OCI-M2 (cell line): ENCODE results near the gene NCKAP5.

Source experiments
- DNase-seq: peaks from one replicate; lab custom pipeline; 2025; ENCODE audit not compliant: unreplicated experiment; lab: John Stamatoyannopoulos, UW

The NCKAP5 gene

GRCh38 chr2:132915812-132916549 is 652.3 kb downstream of the NCKAP5 start:
- DNase-seq, result no peak

GRCh38 chr2:132911726-132912724 is 656.2 kb downstream of the NCKAP5 start:
- no peak for DNase-seq

GRCh38 chr2:132910432-132910831 is 657.8 kb downstream of the NCKAP5 start:
- no peak for DNase-seq

GRCh38 chr2:132909427-132909826 is 658.8 kb downstream of the NCKAP5 start:
- DNase-seq, result no peak

GRCh38 chr2:132904142-132904842 is 664.0 kb downstream of the NCKAP5 start:
- no peak for DNase-seq

GRCh38 chr2:132902626-132903025 is 665.6 kb downstream of the NCKAP5 start:
- no peak for DNase-seq

GRCh38 chr2:132901661-132902060 is 666.6 kb downstream of the NCKAP5 start:
- no peak for DNase-seq

- DNase-seq, result no peak
Observed at GRCh38 chr2:132897111-132897510, 671.2 kb downstream of the NCKAP5 start.

GRCh38 chr2:132896073-132896472 is 672.2 kb downstream of the NCKAP5 start:
- DNase-seq, result no peak

- no peak for DNase-seq
Observed at GRCh38 chr2:132891498-132891897, 676.8 kb downstream of the NCKAP5 start.

- DNase-seq, result no peak
Observed at GRCh38 chr2:132886574-132886973, 681.7 kb downstream of the NCKAP5 start.

GRCh38 chr2:132884705-132885104 is 683.6 kb downstream of the NCKAP5 start:
- DNase-seq, result no peak

- no peak for DNase-seq
Observed at GRCh38 chr2:132884292-132884691, 684.0 kb downstream of the NCKAP5 start.

GRCh38 chr2:132883430-132883829 is 684.8 kb downstream of the NCKAP5 start:
- DNase-seq, result no peak

GRCh38 chr2:132881546-132881945 is 686.7 kb downstream of the NCKAP5 start:
- DNase-seq, result no peak

- no peak for DNase-seq
Observed at GRCh38 chr2:132877923-132878322, 690.3 kb downstream of the NCKAP5 start.

- no peak for DNase-seq
Observed at GRCh38 chr2:132876745-132877391, 691.4 kb downstream of the NCKAP5 start.

- DNase-seq, result no peak
Observed at GRCh38 chr2:132875193-132875592, 693.1 kb downstream of the NCKAP5 start.

GRCh38 chr2:132873738-132874137 is 694.5 kb downstream of the NCKAP5 start:
- DNase-seq, result no peak

GRCh38 chr2:132871831-132872230 is 696.4 kb downstream of the NCKAP5 start:
- DNase-seq, result no peak

- DNase-seq, result no peak
Observed at GRCh38 chr2:132863961-132864360, 704.3 kb downstream of the NCKAP5 start.
